HepG2 (cell line): ENCODE measurements around the gene HNRNPC. TPM values are rescaled to one million over a fixed set of nuclear protein-coding genes. Genes with fewer than 3 reads are reported as not detected.
A peak's percentile ranks its signal among the peaks of the same experiment; 100 is the strongest.

Experiments
- CSRNP1 ChIP-seq: sonication (generic); formaldehyde crosslinking; IDR thresholded peaks from 2 replicates; pipeline ENCODE4 v1.8.1; 2023; ENCODE audit warnings: mild to moderate bottlenecking, missing genetic modification reagents
- FOSL1 ChIP-seq: sonication (generic); formaldehyde crosslinking; IDR thresholded peaks from 2 replicates; pipeline ENCODE4 v1.9.0; 2021; ENCODE audit warnings: missing genetic modification reagents, borderline replicate concordance
- GATAD2A ChIP-seq: IDR thresholded peaks from 2 replicates; pipeline ENCODE4 v1.6.1; 2016
- GLI4 ChIP-seq: sonication (generic); formaldehyde crosslinking; IDR thresholded peaks from 2 replicates; pipeline ENCODE4 v1.5.1; 2020; ENCODE audit warnings: missing genetic modification reagents, mild to moderate bottlenecking, moderate library complexity, borderline replicate concordance
- KAT7 ChIP-seq: IDR thresholded peaks from 2 replicates; pipeline ENCODE4 v1.6.1; 2018; ENCODE audit warnings: borderline replicate concordance, missing compliant biosample characterization
- MXI1 ChIP-seq: IDR thresholded peaks from 3 replicates; pipeline ENCODE4 v1.6.1; 2012; ENCODE audit warnings: low read depth, low read length, inconsistent platforms, borderline replicate concordance
- PPARG ChIP-seq: conservative IDR thresholded peaks from 2 replicates; pipeline ENCODE4 v1.6.1; 2016; ENCODE audit warnings: missing biosample characterization, missing genetic modification reagents
- RBAK ChIP-seq: sonication (generic); formaldehyde crosslinking; IDR thresholded peaks from 2 replicates; pipeline ENCODE4 v1.5.1; 2020; ENCODE audit warnings: mild to moderate bottlenecking, missing genetic modification reagents
- TCF12 ChIP-seq, 2 experiments: fragments of 450-650 bp in 1 of 2; sonication (generic) in 1 of 2; formaldehyde crosslinking in 1 of 2; IDR thresholded peaks; 2 replicates each; pipeline versions ENCODE4 v1.6.1 to v1.8.0; 2017 to 2022; ENCODE audit warnings: antibody characterized with exemption in 1 of 2, mild to moderate bottlenecking in 1 of 2, missing genetic modification reagents in 1 of 2, moderate library complexity in 1 of 2
- ZC3H4 ChIP-seq: sonication (generic); formaldehyde crosslinking; IDR thresholded peaks from 2 replicates; pipeline ENCODE4 v1.4.0; 2020; ENCODE audit warnings: missing genetic modification reagents, borderline replicate concordance
- ZNF354B ChIP-seq: sonication (generic); formaldehyde crosslinking; IDR thresholded peaks from 2 replicates; pipeline ENCODE4 v1.8.0; 2022; ENCODE audit warnings: mild to moderate bottlenecking, missing genetic modification reagents
- ZNF484 ChIP-seq: sonication (generic); formaldehyde crosslinking; IDR thresholded peaks from 2 replicates; pipeline ENCODE4 v1.5.1; 2020; ENCODE audit warnings: mild to moderate bottlenecking, low read depth, missing genetic modification reagents, borderline replicate concordance
- ZNF564 ChIP-seq: sonication (generic); formaldehyde crosslinking; IDR thresholded peaks from 2 replicates; pipeline ENCODE4 v1.8.1; 2023; ENCODE audit warnings: mild to moderate bottlenecking, missing genetic modification reagents
- polyA plus RNA-seq, 8 experiments: library from polyadenylated mRNA; depleted of rRNA in 3 of 8; stranded (reverse) in 7 of 8; unstranded in 1 of 8; fragments of >200 nt; fragmentation: Illumina TruSeq in 4 of 8; extraction: Trizol in 4 of 8; gene quantifications; 2 replicates each; pipeline versions ENCODE4 v1.2.1 to v1.2.3, GENCODE V29; 2011 to 2016; ENCODE audit warnings: low read depth in 4 of 8, missing spikeins in 1 of 8, mixed read lengths in 1 of 8; ENCODE audit not compliant: insufficient read depth in 1 of 8
- total RNA-seq, 5 experiments: library from RNA; depleted of rRNA; stranded (reverse); fragments of >200 nt; fragmentation: Illumina TruSeq; extraction: Trizol; gene quantifications; 2 replicates each; pipeline ENCODE4 v1.2.3, GENCODE V29; 2016; ENCODE audit warnings: low read depth in 1 of 5
- TF ChIP-seq, protein P1 (sequence below): sonication (generic); formaldehyde crosslinking; conservative IDR thresholded peaks from 2 replicates; pipeline ENCODE4 v1.8.0; 2022; ENCODE audit warnings: mild to moderate bottlenecking, moderate library complexity, missing genetic modification reagents
- TF ChIP-seq, protein P2 (sequence below): sonication (generic); formaldehyde crosslinking; IDR thresholded peaks from 2 replicates; pipeline ENCODE4 v1.9.0; 2021; ENCODE audit warnings: missing genetic modification reagents, borderline replicate concordance
- TF ChIP-seq, protein P3 (sequence below): sonication (generic); formaldehyde crosslinking; IDR thresholded peaks from 2 replicates; pipeline ENCODE4 v1.8.0; 2022; ENCODE audit warnings: missing genetic modification reagents, mild to moderate bottlenecking, moderate library complexity, borderline replicate concordance

HNRNPC gene
- total and polyA plus RNA-seq, 2 of the 13 experiments (the other 11 are each of a cell fraction or from before 2014, with no cell fraction given) = 628 to 1,099 TPM

- no peak for TF ChIP-seq TCF12 (IDR thresholded peaks at IDR 0.05)
- no peak for TF ChIP-seq TCF12 (CRISPR knock-in tag; IDR thresholded peaks at IDR 0.05)
- no peak for TF ChIP-seq FOSL1 (CRISPR knock-in tag)
- TF ChIP-seq RBAK (CRISPR knock-in tag) = no peak
- TF ChIP-seq GATAD2A = 0 out of 2 replicates have a peak, but pooled peaks have one; percentile 16
- no peak for TF ChIP-seq CSRNP1 (CRISPR knock-in tag)
- TF ChIP-seq, protein P1, sequence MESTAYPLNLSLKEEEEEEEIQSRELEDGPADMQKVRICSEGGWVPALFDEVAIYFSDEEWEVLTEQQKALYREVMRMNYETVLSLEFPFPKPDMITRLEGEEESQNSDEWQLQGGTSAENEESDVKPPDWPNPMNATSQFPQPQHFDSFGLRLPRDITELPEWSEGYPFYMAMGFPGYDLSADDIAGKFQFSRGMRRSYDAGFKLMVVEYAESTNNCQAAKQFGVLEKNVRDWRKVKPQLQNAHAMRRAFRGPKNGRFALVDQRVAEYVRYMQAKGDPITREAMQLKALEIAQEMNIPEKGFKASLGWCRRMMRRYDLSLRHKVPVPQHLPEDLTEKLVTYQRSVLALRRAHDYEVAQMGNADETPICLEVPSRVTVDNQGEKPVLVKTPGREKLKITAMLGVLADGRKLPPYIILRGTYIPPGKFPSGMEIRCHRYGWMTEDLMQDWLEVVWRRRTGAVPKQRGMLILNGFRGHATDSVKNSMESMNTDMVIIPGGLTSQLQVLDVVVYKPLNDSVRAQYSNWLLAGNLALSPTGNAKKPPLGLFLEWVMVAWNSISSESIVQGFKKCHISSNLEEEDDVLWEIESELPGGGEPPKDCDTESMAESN (CRISPR knock-in tag) = no peak
- no peak for TF ChIP-seq ZC3H4
- TF ChIP-seq, protein P2, sequence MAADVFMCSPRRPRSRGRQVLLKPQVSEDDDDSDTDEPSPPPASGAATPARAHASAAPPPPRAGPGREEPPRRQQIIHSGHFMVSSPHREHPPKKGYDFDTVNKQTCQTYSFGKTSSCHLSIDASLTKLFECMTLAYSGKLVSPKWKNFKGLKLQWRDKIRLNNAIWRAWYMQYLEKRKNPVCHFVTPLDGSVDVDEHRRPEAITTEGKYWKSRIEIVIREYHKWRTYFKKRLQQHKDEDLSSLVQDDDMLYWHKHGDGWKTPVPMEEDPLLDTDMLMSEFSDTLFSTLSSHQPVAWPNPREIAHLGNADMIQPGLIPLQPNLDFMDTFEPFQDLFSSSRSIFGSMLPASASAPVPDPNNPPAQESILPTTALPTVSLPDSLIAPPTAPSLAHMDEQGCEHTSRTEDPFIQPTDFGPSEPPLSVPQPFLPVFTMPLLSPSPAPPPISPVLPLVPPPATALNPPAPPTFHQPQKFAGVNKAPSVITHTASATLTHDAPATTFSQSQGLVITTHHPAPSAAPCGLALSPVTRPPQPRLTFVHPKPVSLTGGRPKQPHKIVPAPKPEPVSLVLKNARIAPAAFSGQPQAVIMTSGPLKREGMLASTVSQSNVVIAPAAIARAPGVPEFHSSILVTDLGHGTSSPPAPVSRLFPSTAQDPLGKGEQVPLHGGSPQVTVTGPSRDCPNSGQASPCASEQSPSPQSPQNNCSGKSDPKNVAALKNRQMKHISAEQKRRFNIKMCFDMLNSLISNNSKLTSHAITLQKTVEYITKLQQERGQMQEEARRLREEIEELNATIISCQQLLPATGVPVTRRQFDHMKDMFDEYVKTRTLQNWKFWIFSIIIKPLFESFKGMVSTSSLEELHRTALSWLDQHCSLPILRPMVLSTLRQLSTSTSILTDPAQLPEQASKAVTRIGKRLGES (CRISPR knock-in tag) = 0 out of 2 replicates have a peak, but pooled peaks have one; percentile 1
- TF ChIP-seq PPARG (CRISPR knock-in tag) = 0 out of 2 replicates have a peak, but pooled peaks have one; percentile 22
- no peak for TF ChIP-seq ZNF564 (CRISPR knock-in tag)
- 0 out of 2 replicates have a peak, but pooled peaks have one; percentile 43 for TF ChIP-seq KAT7 (CRISPR knock-in tag)
- no peak for TF ChIP-seq ZNF484 (CRISPR knock-in tag)
- TF ChIP-seq ZNF354B (CRISPR knock-in tag) = no peak
- TF ChIP-seq MXI1 = peak; percentile 16; the same call in 1 of the 3 replicates
- no peak for TF ChIP-seq GLI4 (CRISPR knock-in tag)
- TF ChIP-seq, protein P3, sequence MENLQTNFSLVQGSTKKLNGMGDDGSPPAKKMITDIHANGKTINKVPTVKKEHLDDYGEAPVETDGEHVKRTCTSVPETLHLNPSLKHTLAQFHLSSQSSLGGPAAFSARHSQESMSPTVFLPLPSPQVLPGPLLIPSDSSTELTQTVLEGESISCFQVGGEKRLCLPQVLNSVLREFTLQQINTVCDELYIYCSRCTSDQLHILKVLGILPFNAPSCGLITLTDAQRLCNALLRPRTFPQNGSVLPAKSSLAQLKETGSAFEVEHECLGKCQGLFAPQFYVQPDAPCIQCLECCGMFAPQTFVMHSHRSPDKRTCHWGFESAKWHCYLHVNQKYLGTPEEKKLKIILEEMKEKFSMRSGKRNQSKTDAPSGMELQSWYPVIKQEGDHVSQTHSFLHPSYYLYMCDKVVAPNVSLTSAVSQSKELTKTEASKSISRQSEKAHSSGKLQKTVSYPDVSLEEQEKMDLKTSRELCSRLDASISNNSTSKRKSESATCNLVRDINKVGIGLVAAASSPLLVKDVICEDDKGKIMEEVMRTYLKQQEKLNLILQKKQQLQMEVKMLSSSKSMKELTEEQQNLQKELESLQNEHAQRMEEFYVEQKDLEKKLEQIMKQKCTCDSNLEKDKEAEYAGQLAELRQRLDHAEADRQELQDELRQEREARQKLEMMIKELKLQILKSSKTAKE (CRISPR knock-in tag) = no peak
Measured at GRCh38 chr14:21267886-21268616, 1.2 kb downstream of the HNRNPC start (continued).
